Measurements from ENCODE around the gene IL1R2. TPM values are rescaled to one million over a fixed set of nuclear protein-coding genes. Genes with fewer than 3 reads are reported as not detected.

Gene IL1R2
- total RNA-seq, 2 donors from 2014 or later: 6.9 to 11.4 TPM

GRCh38 chr2:102044235-102044896 is 52.6 kb downstream of the IL1R2 start:
- no peak for DNase-seq (ENCODE audit: low spot score)
- Histone ChIP-seq H3K27ac (no peak overlapping the region), H3K36me3 (no peaks in the 10 kb centered on the region), H3K4me3 (no peak overlapping the region), H3K9me3 (no peaks in the 10 kb centered on the region), H3K27me3 (replicated peaks; ENCODE audit: insufficient read depth) (no peaks in the 10 kb centered on the region), H3K4me1 (replicated peaks) (no peaks in the 10 kb centered on the region)
- WGBS: 85% methylated on average over 1 of the region's 1 CpG
- TF ChIP-seq CTCF (IDR thresholded peaks at IDR 0.05): no peak
- TF ChIP-seq POLR2AphosphoS5 (IDR thresholded peaks at IDR 0.05): no peak
- no peak for TF ChIP-seq POLR2A (IDR thresholded peaks at IDR 0.05)
- intact Hi-C loops (cut with DNase I): no loop called here

GRCh38 chr2:102044967-102045489 is 53.3 kb downstream of the IL1R2 start:
- DNase-seq (ENCODE audit: low spot score): no peak
- intact Hi-C loops (cut with DNase I): no loop called here
- H3K4me1 ChIP-seq (replicated peaks): no peaks in the 10 kb centered on the region
- H3K27ac ChIP-seq: no peak overlapping the region
- no peak overlapping the region for H3K4me3 ChIP-seq
- WGBS: 92% methylated on average over 2 of the region's 2 CpGs
- TF ChIP-seq POLR2A (IDR thresholded peaks at IDR 0.05) (no peak), CTCF (IDR thresholded peaks at IDR 0.05) (no peak), POLR2AphosphoS5 (IDR thresholded peaks at IDR 0.05) (no peak)
- no peaks in the 10 kb centered on the region for H3K9me3 ChIP-seq
- no peaks in the 10 kb centered on the region for H3K27me3 ChIP-seq (replicated peaks; ENCODE audit: insufficient read depth)
- no peaks in the 10 kb centered on the region for H3K36me3 ChIP-seq

GRCh38 chr2:102045697-102046096 is 53.9 kb downstream of the IL1R2 start:
- TF ChIP-seq POLR2A (IDR thresholded peaks at IDR 0.05): no peak
- TF ChIP-seq CTCF (IDR thresholded peaks at IDR 0.05): no peak
- TF ChIP-seq POLR2AphosphoS5 (IDR thresholded peaks at IDR 0.05): no peak
- no peaks in the 10 kb centered on the region for H3K9me3 ChIP-seq
- H3K27me3 ChIP-seq (replicated peaks; ENCODE audit: insufficient read depth): no peaks in the 10 kb centered on the region
- WGBS: 94% methylated on average over 6 of the region's 6 CpGs
- H3K36me3 ChIP-seq: no peaks in the 10 kb centered on the region
- intact Hi-C loops (cut with DNase I): no loop called here
- DNase-seq (ENCODE audit: low spot score): no peak
- peaks cover 4% of the 10 kb centered on the region for H3K4me1 ChIP-seq (replicated peaks)
- peak overlapping the region; percentile 30 to 31 for H3K27ac ChIP-seq
- H3K4me3 ChIP-seq: no peak overlapping the region

GRCh38 chr2:102046135-102046986 is 54.6 kb downstream of the IL1R2 start:
- WGBS: 56% methylated on average over 9 of the region's 9 CpGs
- Histone ChIP-seq H3K27ac (peak overlapping the region; percentile 30 to 31), H3K4me3 (no peak overlapping the region), H3K9me3 (no peaks in the 10 kb centered on the region), H3K36me3 (no peaks in the 10 kb centered on the region), H3K4me1 (replicated peaks) (peaks cover 11% of the 10 kb centered on the region), H3K27me3 (replicated peaks; ENCODE audit: insufficient read depth) (no peaks in the 10 kb centered on the region)
- no peak for DNase-seq (ENCODE audit: low spot score)
- intact Hi-C loops (cut with DNase I): no loop called here
- no peak for TF ChIP-seq POLR2AphosphoS5 (IDR thresholded peaks at IDR 0.05)
- TF ChIP-seq CTCF (IDR thresholded peaks at IDR 0.05): no peak

All from prostate gland (tissue), 2 donors.